ENCODE results near the gene PRDM16. TPM values are rescaled to one million over a fixed set of nuclear protein-coding genes. Genes with fewer than 3 reads are reported as not detected.

PRDM16 gene
- total and polyA plus RNA-seq, 7 donors: 0.04 to 1.2 (median 0.31) TPM

GRCh38 chr1:3076363-3076740 is 7.3 kb downstream of the PRDM16 start:
- TF ChIP-seq CTCF (IDR thresholded peaks at IDR 0.05): no peak
- H3K4me1 ChIP-seq: no peaks in the 10 kb centered on the region
- H3K27me3 ChIP-seq (ENCODE audit: insufficient read depth in 3 of 3, low read length in 2 of 3): peaks cover 0 to 77% (median 3%) of the 10 kb centered on the region in 3 donors
- DNase-seq: no peak
- no peak overlapping the region for H3K27ac ChIP-seq
- intact Hi-C loops (cut with DNase I): no loop called here
- no peak for ATAC-seq
- H3K4me3 ChIP-seq: no peak overlapping the region
- H3K36me3 ChIP-seq (ENCODE audit: insufficient read depth in 1 of 2, low read depth in 1 of 2): no peaks in the 10 kb centered on the region
- WGBS, 3 donors: 78 to 85% (median 78%) methylated on average over 10 to 11 of the region's 11 CpGs
- H3K9me3 ChIP-seq: no peaks in the 10 kb centered on the region

- H3K4me1 ChIP-seq: no peaks in the 10 kb centered on the region
- DNase-seq (no peak), ATAC-seq (no peak)
- H3K27ac ChIP-seq: no peak overlapping the region
- no peaks in the 10 kb centered on the region for H3K9me3 ChIP-seq
- H3K27me3 ChIP-seq (ENCODE audit: insufficient read depth in 3 of 3, low read length in 2 of 3): peaks cover 0 to 71% (median 3%) of the 10 kb centered on the region in 3 donors
- intact Hi-C loops (cut with DNase I): no loop called here
- WGBS, 3 donors: 84 to 97% (median 90%) methylated on average over 9 of the region's 9 CpGs
- TF ChIP-seq CTCF (IDR thresholded peaks at IDR 0.05): no peak
- no peak overlapping the region for H3K4me3 ChIP-seq
- H3K36me3 ChIP-seq (ENCODE audit: insufficient read depth in 1 of 2, low read depth in 1 of 2): no peaks in the 10 kb centered on the region
These were observed 8.1 kb downstream of the PRDM16 start for GRCh38 chr1:3077081-3077480.

GRCh38 chr1:3077561-3077960 is 8.6 kb downstream of the PRDM16 start:
- Histone ChIP-seq H3K27ac (no peak overlapping the region), H3K9me3 (no peaks in the 10 kb centered on the region), H3K27me3 (ENCODE audit: insufficient read depth in 3 of 3, low read length in 2 of 3) (peaks cover 0 to 66% (median 3%) of the 10 kb centered on the region in 3 donors), H3K4me3 (no peak overlapping the region), H3K4me1 (no peaks in the 10 kb centered on the region), H3K36me3 (ENCODE audit: insufficient read depth in 1 of 2, low read depth in 1 of 2) (no peaks in the 10 kb centered on the region)
- DNase-seq (no peak), ATAC-seq (no peak)
- intact Hi-C loops (cut with DNase I): no loop called here
- no peak for TF ChIP-seq CTCF (IDR thresholded peaks at IDR 0.05)
- 86 to 90% (median 89%) methylated on average over 4 of the region's 4 CpGs for WGBS, 3 donors

GRCh38 chr1:3078430-3078861 is 9.4 kb downstream of the PRDM16 start:
- H3K9me3 ChIP-seq: no peaks in the 10 kb centered on the region
- H3K27me3 ChIP-seq (ENCODE audit: insufficient read depth in 3 of 3, low read length in 2 of 3): peaks cover 0 to 57% (median 3%) of the 10 kb centered on the region in 3 donors
- no peak overlapping the region for H3K4me3 ChIP-seq
- H3K27ac ChIP-seq: no peak overlapping the region
- DNase-seq (no peak), ATAC-seq (no peak)
- TF ChIP-seq CTCF (IDR thresholded peaks at IDR 0.05): no peak
- intact Hi-C loops (cut with DNase I): no loop called here
- H3K36me3 ChIP-seq (ENCODE audit: insufficient read depth in 1 of 2, low read depth in 1 of 2): no peaks in the 10 kb centered on the region
- H3K4me1 ChIP-seq: no peaks in the 10 kb centered on the region
- 74 to 80% (median 76%) methylated on average over 15 of the region's 15 CpGs for WGBS, 3 donors

GRCh38 chr1:3078871-3079270 is 9.9 kb downstream of the PRDM16 start:
- no peak overlapping the region for H3K27ac ChIP-seq
- TF ChIP-seq CTCF (IDR thresholded peaks at IDR 0.05): no peak
- no peaks in the 10 kb centered on the region for H3K36me3 ChIP-seq (ENCODE audit: insufficient read depth in 1 of 2, low read depth in 1 of 2)
- DNase-seq: no peak
- H3K9me3 ChIP-seq: no peaks in the 10 kb centered on the region
- H3K4me1 ChIP-seq: no peaks in the 10 kb centered on the region
- no peak overlapping the region for H3K4me3 ChIP-seq
- intact Hi-C loops (cut with DNase I): no loop called here
- peaks cover 0 to 53% (median 0%) of the 10 kb centered on the region in 3 donors for H3K27me3 ChIP-seq (ENCODE audit: insufficient read depth in 3 of 3, low read length in 2 of 3)
- ATAC-seq: no peak
- WGBS, 3 donors: 78 to 83% (median 82%) methylated on average over 24 of the region's 24 CpGs
